ENCODE results near the gene ATG2B. TPM values are rescaled to one million over a fixed set of nuclear protein-coding genes. Genes with fewer than 3 reads are reported as not detected.

ATG2B gene
- total RNA-seq, 2 donors from 2014 or later = 24.5 to 43.3 TPM

DNA sequence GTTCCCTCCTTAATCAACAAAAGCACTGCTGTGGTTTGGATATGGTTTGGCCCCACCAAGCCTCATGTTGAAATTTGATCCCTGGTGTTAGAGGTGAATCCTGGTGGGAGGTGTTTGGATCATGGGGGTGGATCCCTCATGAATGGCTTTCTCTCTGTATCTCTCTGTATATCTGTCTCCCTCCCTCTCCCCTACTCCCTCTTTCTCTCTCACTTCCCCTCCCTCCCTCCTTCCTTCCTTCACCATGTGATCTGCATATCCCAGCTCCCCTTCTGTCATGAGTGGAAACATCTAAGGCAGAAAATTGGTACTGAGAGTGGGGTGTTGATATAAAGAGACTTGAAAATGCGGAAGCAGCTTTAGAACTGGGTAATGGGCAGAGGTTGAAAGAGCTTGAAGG lies 5.4 kb upstream of the ATG2B start:
- no peak overlapping the region for H3K4me3 ChIP-seq
- no peak overlapping the region for H3K27ac ChIP-seq
- no peaks in the 10 kb centered on the region for H3K4me1 ChIP-seq (replicated peaks)
- H3K9me3 ChIP-seq = no peaks in the 10 kb centered on the region
- no peak for DNase-seq (ENCODE audit: low spot score)
- TF ChIP-seq POLR2A (IDR thresholded peaks at IDR 0.05) = no peak
- TF ChIP-seq, protein P1, sequence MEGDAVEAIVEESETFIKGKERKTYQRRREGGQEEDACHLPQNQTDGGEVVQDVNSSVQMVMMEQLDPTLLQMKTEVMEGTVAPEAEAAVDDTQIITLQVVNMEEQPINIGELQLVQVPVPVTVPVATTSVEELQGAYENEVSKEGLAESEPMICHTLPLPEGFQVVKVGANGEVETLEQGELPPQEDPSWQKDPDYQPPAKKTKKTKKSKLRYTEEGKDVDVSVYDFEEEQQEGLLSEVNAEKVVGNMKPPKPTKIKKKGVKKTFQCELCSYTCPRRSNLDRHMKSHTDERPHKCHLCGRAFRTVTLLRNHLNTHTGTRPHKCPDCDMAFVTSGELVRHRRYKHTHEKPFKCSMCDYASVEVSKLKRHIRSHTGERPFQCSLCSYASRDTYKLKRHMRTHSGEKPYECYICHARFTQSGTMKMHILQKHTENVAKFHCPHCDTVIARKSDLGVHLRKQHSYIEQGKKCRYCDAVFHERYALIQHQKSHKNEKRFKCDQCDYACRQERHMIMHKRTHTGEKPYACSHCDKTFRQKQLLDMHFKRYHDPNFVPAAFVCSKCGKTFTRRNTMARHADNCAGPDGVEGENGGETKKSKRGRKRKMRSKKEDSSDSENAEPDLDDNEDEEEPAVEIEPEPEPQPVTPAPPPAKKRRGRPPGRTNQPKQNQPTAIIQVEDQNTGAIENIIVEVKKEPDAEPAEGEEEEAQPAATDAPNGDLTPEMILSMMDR (IDR thresholded peaks at IDR 0.05) = no peak
- TF ChIP-seq POLR2AphosphoS5 (IDR thresholded peaks at IDR 0.05) = no peak
- intact Hi-C loops (cut with DNase I) = loop anchor here (10.0 kb wide), 1 partner anchor 834 kb away; the partner anchor contains the start of gene GLRX5
- WGBS = 100% methylated on average over 1 of the region's 1 CpG
- no peaks in the 10 kb centered on the region for H3K36me3 ChIP-seq
- no peaks in the 10 kb centered on the region for H3K27me3 ChIP-seq (replicated peaks; ENCODE audit: insufficient read depth)

DNA sequence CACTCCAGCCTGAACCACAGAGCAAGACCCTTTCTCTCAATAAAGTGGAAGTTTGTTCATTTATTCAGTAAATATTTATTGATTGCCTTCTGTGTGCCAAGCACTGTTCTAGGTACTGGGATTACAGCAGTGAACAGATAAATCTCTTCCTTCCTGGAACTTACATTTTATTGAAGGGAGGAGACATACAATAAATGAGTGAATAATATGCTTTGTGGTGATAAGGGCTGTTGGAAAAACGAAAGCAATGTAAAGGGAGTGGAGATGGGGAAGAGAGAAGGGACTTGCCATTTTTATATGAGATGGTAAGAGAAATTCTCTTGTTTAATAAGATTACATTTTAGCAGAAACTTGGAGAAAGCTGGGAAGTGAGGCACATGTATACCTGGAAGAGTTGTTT lies 1.8 kb upstream of the ATG2B start:
- intact Hi-C loops (cut with DNase I) = loop anchor here (10.0 kb wide), 1 partner anchor 830 kb away; the partner anchor contains the start of gene GLRX5
- DNase-seq (ENCODE audit: low spot score) = no peak
- Histone ChIP-seq H3K27me3 (replicated peaks; ENCODE audit: insufficient read depth) (no peaks in the 10 kb centered on the region), H3K4me1 (replicated peaks) (peaks cover 4% of the 10 kb centered on the region), H3K9me3 (no peaks in the 10 kb centered on the region), H3K27ac (no peak overlapping the region), H3K4me3 (no peak overlapping the region), H3K36me3 (no peaks in the 10 kb centered on the region)
- WGBS = 52% methylated on average over 1 of the region's 1 CpG
- TF ChIP-seq, protein P1 (IDR thresholded peaks at IDR 0.05) = no peak
- TF ChIP-seq POLR2AphosphoS5 (IDR thresholded peaks at IDR 0.05) (no peak), POLR2A (IDR thresholded peaks at IDR 0.05) (no peak)

GRCh38 chr14:96363751-96364336 lies 703 bp upstream of the ATG2B start:
- intact Hi-C loops (cut with DNase I) = loop anchor here (10.0 kb wide), 1 partner anchor 829 kb away; the partner anchor contains the start of gene GLRX5
- DNase-seq (ENCODE audit: low spot score) = peak; percentile 46
- Histone ChIP-seq H3K4me3 (peak overlapping the region; percentile 97 to 98), H3K9me3 (no peaks in the 10 kb centered on the region), H3K27me3 (replicated peaks; ENCODE audit: insufficient read depth) (no peaks in the 10 kb centered on the region), H3K36me3 (no peaks in the 10 kb centered on the region), H3K4me1 (replicated peaks) (peaks cover 4% of the 10 kb centered on the region), H3K27ac (peak overlapping the region; percentile 95 to 98)
- WGBS = under 1% methylated on average over 33 of the region's 38 CpGs
- peak; percentile 15 for TF ChIP-seq POLR2AphosphoS5 (IDR thresholded peaks at IDR 0.05)
- TF ChIP-seq POLR2A (IDR thresholded peaks at IDR 0.05) = no peak
- TF ChIP-seq, protein P1 (IDR thresholded peaks at IDR 0.05) = no peak

GRCh38 chr14:96362071-96362964 lies 823 bp downstream of the ATG2B start:
- intact Hi-C loops (cut with DNase I) = loop anchor here (10.0 kb wide), 1 partner anchor 828 kb away; the partner anchor contains the start of gene GLRX5
- peak overlapping the region; percentile 95 to 98 for H3K27ac ChIP-seq
- H3K27me3 ChIP-seq (replicated peaks; ENCODE audit: insufficient read depth) = no peaks in the 10 kb centered on the region
- H3K4me1 ChIP-seq (replicated peaks) = peaks cover 4% of the 10 kb centered on the region
- peak overlapping the region; percentile 97 to 98 for H3K4me3 ChIP-seq
- TF ChIP-seq POLR2AphosphoS5 (IDR thresholded peaks at IDR 0.05) (peak; percentile 91), POLR2A (IDR thresholded peaks at IDR 0.05) (peak; percentile 24)
- TF ChIP-seq, protein P1 (IDR thresholded peaks at IDR 0.05) = no peak
- no peaks in the 10 kb centered on the region for H3K9me3 ChIP-seq
- no peaks in the 10 kb centered on the region for H3K36me3 ChIP-seq
- WGBS = under 1% methylated on average over 27 of the region's 27 CpGs
- DNase-seq (ENCODE audit: low spot score) = peak; percentile 84

Data from prostate gland (tissue), 2 donors.